Endothelial cell of umbilical vein (primary cell): ENCODE results near the gene GVQW3. TPM values are rescaled to one million over a fixed set of nuclear protein-coding genes. Genes with fewer than 3 reads are reported as not detected.

ENCODE experiments used
- BruUV-seq: library from RNA; stranded (reverse); fragments of 400-500 nt; replicated peaks from 2 replicates; lab custom pipeline; 2021; lab: Mats Ljungman, UMichigan
- CTCF ChIA-PET: fragments of 300-600, 350-600 bp; sonication (Branson Sonifier 250); formaldehyde crosslinking; loops from one replicate; lab custom pipeline; 2021; ENCODE audit warnings: antibody characterized with exemption, inconsistent platforms; lab: Charles Lee
- POLR2A ChIA-PET: fragments of 300-600, 350-600 bp; sonication (Branson Sonifier 250); formaldehyde crosslinking; loops from one replicate; lab custom pipeline; 2021; ENCODE audit warnings: antibody characterized with exemption, inconsistent platforms; lab: Charles Lee
- DNase-seq: peaks from one replicate; pipeline ENCODE4 v3.0.0-alpha.2; 2011; ENCODE audit warnings: low read depth, low spot score
- FAIRE-seq: peaks from 2 replicates; lab custom pipeline; 2011; peaks lifted over from hg19 to GRCh38; lab: Jason Lieb, UNC
- H2AFZ ChIP-seq: 2 replicates; pipeline ENCODE4 v1.6.0; 2012; ENCODE audit warnings: low read depth, low read length, control low read depth, inconsistent platforms
- H3K27ac ChIP-seq: 2 replicates; pipeline ENCODE4 v1.5.1; 2011; ENCODE audit warnings: low read depth, mild to moderate bottlenecking, control low read depth, low read length, moderate library complexity; ENCODE audit not compliant: insufficient read depth
- H3K27me3 ChIP-seq, 2 experiments: 2 replicates each; pipeline versions ENCODE4 v1.6.0 to v1.6.1; 2011; ENCODE audit warnings: low read length in 2 of 2, mixed read lengths in 1 of 2; ENCODE audit not compliant: control insufficient read depth in 2 of 2, insufficient read depth in 2 of 2
- H3K36me3 ChIP-seq, 2 experiments: 2 replicates in 1 of 2; 3 replicates in 1 of 2; pipeline ENCODE4 v1.5.1; 2011; ENCODE audit warnings: low read length in 2 of 2, mild to moderate bottlenecking in 1 of 2, moderate library complexity in 1 of 2; ENCODE audit not compliant: control insufficient read depth in 2 of 2, insufficient read depth in 2 of 2; ENCODE audit errors: extremely low read depth in 1 of 2
- H3K4me1 ChIP-seq: 3 replicates; pipeline ENCODE4 v1.5.1; 2011; ENCODE audit warnings: mild to moderate bottlenecking, low read length; ENCODE audit not compliant: control insufficient read depth, insufficient read depth; ENCODE audit errors: extremely low read depth
- H3K4me2 ChIP-seq: 2 replicates; pipeline ENCODE4 v1.6.1; 2011; ENCODE audit warnings: low read length, control low read depth, mixed read lengths; ENCODE audit not compliant: insufficient read depth
- H3K4me3 ChIP-seq, 3 experiments: fragments of 200-600 bp in 1 of 3; sonication (generic), shearing (Covaris generic) in 1 of 3; replicated peaks in 1 of 3; 2 replicates each; pipeline ENCODE4 v1.5.1; 2011 to 2016; ENCODE audit warnings: control low read depth in 3 of 3, low read length in 3 of 3, mild to moderate bottlenecking in 2 of 3, inconsistent platforms in 1 of 3, low read depth in 1 of 3, moderate library complexity in 1 of 3; ENCODE audit not compliant: insufficient read depth in 1 of 3
- H3K79me2 ChIP-seq: 2 replicates; pipeline ENCODE4 v1.6.0; 2012; ENCODE audit warnings: low read length, inconsistent platforms; ENCODE audit not compliant: control insufficient read depth, insufficient read depth
- H3K9ac ChIP-seq: replicated peaks from 2 replicates; pipeline ENCODE3; 2011; ENCODE audit warnings: low read length, control low read depth; ENCODE audit not compliant: insufficient read depth; ENCODE audit errors: extremely low read depth
- H3K9me1 ChIP-seq: replicated peaks from 3 replicates; pipeline ENCODE4 v1.6.0; 2011; ENCODE audit warnings: mild to moderate bottlenecking, low read length; ENCODE audit not compliant: control insufficient read depth, insufficient read depth; ENCODE audit errors: extremely low read depth
- H3K9me3 ChIP-seq: replicated peaks from 2 replicates; pipeline ENCODE4 v1.5.1; 2012; ENCODE audit warnings: low read length, inconsistent platforms; ENCODE audit not compliant: control insufficient read depth, insufficient read depth
- H4K20me1 ChIP-seq: replicated peaks from 2 replicates; pipeline ENCODE3; 2011; ENCODE audit warnings: mild to moderate bottlenecking, low read length; ENCODE audit not compliant: control insufficient read depth, insufficient read depth; ENCODE audit errors: extremely low read depth
- EZH2 ChIP-seq: IDR thresholded peaks from 2 replicates; pipeline ENCODE4 v1.6.1; 2012; ENCODE audit warnings: borderline replicate concordance, low read depth, mild to moderate bottlenecking, moderate library complexity, low read length, inconsistent platforms; ENCODE audit not compliant: severe bottlenecking
- FOS ChIP-seq: IDR thresholded peaks from 2 replicates; pipeline ENCODE4 v1.6.1; 2011; ENCODE audit warnings: mild to moderate bottlenecking, low read length, moderate library complexity, borderline replicate concordance; ENCODE audit not compliant: insufficient read depth
- GATA2 ChIP-seq: IDR thresholded peaks from 2 replicates; pipeline ENCODE4 v1.7.0; 2011; ENCODE audit warnings: low read depth, mild to moderate bottlenecking, moderate library complexity, mixed read lengths, low read length; ENCODE audit not compliant: insufficient read length, insufficient read depth
- JUN ChIP-seq: IDR thresholded peaks from 2 replicates; pipeline ENCODE4 v1.6.1; 2011; ENCODE audit warnings: borderline replicate concordance, low read depth; ENCODE audit not compliant: insufficient read length, insufficient read depth
- MYC ChIP-seq: IDR thresholded peaks from one replicate; pipeline ENCODE4 v1.6.1; 2011; ENCODE audit warnings: mild to moderate bottlenecking, low read depth, low read length
- POLR2A ChIP-seq: IDR thresholded peaks from 2 replicates; pipeline ENCODE4 v1.6.1; 2012; ENCODE audit warnings: low read depth, mild to moderate bottlenecking, control low read depth, low read length
- POLR2AphosphoS5 ChIP-seq: IDR thresholded peaks from 2 replicates; pipeline ENCODE4 v1.6.1; 2012; ENCODE audit warnings: low read depth, mild to moderate bottlenecking, control low read depth, low read length, moderate library complexity; ENCODE audit not compliant: insufficient read depth
- dilution Hi-C: fragments of 300-500 bp; cut with MboI; formaldehyde crosslinking; loops from one replicate; pipeline ENCODE4 v1.15.0; 2019; ENCODE audit warnings: low sequenced_read_pairs; ENCODE audit not compliant: extremely low pct_ligation_motif_present
- intact Hi-C: fragments of 100-400 bp; cut with micrococcal nuclease; formaldehyde crosslinking; loops from one replicate; pipeline ENCODE4 v1.10.0; 2022
- polyA plus RNA-seq, 4 experiments: library from polyadenylated mRNA; depleted of rRNA in 3 of 4; stranded (reverse) in 3 of 4; unstranded in 1 of 4; fragments of >200 nt; gene quantifications; 2 replicates each; pipeline versions ENCODE4 v1.2.1 to v1.2.3, GENCODE V29; 2011 to 2012; ENCODE audit warnings: missing spikeins in 1 of 4
- total RNA-seq: library from RNA; stranded (reverse); gene quantifications from 2 replicates; pipeline ENCODE4 v1.2.3, GENCODE V29; 2021
- TF ChIP-seq, protein P1 (sequence below), 2 donors: IDR thresholded peaks; 1 replicate in 1 of 2; 2 replicates in 1 of 2; pipeline ENCODE4 v1.5.1; 2011; ENCODE audit warnings: low read length in 2 of 2, mild to moderate bottlenecking in 2 of 2, moderate library complexity in 2 of 2, control low read depth in 1 of 2, inconsistent platforms in 1 of 2, low read depth in 1 of 2; ENCODE audit not compliant: insufficient read depth in 1 of 2; ENCODE audit errors: extremely low read depth in 1 of 2
- TF ChIP-seq, protein P2 (sequence below): IDR thresholded peaks from 2 replicates; pipeline ENCODE4 v1.6.1; 2011; ENCODE audit not compliant: insufficient read depth, insufficient read length

GVQW3 gene
- total and polyA plus RNA-seq, 2 donors (not counting 3 experiments of a cell fraction or from before 2014, with no cell fraction given), result 1.0 to 2.8 TPM

DNA sequence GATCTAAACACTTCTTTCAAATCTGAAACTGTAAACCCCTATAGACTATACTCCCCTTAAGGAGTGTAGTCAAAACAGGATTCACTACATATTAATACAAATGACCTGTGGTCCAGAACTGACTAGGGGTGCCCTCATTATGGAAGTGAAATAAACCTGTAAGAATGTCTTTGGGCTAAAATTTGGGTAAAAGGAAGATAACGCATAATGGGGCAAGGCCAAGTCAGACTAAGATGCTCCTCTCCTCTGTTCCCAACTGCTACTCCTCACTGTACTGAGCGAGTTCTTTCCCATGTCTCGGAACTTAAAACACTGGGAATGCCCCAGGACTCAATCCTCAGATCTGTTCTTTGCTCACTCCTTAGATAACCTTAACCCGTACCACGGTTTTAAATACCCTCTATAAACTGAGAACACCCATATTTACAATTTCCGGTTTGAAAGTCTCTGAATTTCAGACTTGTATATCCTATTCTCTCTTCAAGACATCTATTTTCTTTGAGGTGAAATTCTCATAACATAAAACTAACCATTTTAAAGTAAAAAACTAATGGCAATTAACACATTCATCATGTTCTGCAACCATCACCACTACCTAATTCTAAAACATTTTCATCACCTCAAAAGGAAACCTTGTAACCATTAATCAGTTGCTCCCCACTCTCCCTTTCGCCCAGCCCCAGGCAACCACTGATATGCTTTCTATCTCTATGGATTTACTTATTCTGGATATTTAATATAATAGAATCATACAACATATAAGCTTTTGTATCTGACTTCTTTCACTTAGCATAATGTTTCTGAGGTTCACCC, 4.2 kb upstream of the GVQW3 start:
- TF ChIP-seq POLR2A, result no peak
- TF ChIP-seq FOS, result no peak
- TF ChIP-seq EZH2, result no peak
- TF ChIP-seq, protein P1, sequence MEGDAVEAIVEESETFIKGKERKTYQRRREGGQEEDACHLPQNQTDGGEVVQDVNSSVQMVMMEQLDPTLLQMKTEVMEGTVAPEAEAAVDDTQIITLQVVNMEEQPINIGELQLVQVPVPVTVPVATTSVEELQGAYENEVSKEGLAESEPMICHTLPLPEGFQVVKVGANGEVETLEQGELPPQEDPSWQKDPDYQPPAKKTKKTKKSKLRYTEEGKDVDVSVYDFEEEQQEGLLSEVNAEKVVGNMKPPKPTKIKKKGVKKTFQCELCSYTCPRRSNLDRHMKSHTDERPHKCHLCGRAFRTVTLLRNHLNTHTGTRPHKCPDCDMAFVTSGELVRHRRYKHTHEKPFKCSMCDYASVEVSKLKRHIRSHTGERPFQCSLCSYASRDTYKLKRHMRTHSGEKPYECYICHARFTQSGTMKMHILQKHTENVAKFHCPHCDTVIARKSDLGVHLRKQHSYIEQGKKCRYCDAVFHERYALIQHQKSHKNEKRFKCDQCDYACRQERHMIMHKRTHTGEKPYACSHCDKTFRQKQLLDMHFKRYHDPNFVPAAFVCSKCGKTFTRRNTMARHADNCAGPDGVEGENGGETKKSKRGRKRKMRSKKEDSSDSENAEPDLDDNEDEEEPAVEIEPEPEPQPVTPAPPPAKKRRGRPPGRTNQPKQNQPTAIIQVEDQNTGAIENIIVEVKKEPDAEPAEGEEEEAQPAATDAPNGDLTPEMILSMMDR (IDR thresholded peaks at IDR 0.05; ENCODE audit: extremely low read depth in 1 of 2, insufficient read depth in 1 of 2, low read depth in 1 of 2, low read length in 2 of 2), result no peak
- TF ChIP-seq POLR2AphosphoS5, result no peak
- no peak for TF ChIP-seq GATA2
- TF ChIP-seq MYC, result no peak
- TF ChIP-seq JUN, result no peak
- TF ChIP-seq, protein P2, sequence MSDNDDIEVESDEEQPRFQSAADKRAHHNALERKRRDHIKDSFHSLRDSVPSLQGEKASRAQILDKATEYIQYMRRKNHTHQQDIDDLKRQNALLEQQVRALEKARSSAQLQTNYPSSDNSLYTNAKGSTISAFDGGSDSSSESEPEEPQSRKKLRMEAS, result no peak
- no peaks in the 10 kb centered on the region for H4K20me1 ChIP-seq
- BruUV-seq, result no TSS peak
- ChIA-PET POLR2A (no interaction called here), CTCF (no interaction called here)
- dilution Hi-C loops (no loop called here), intact Hi-C loops (no loop called here)
- H3K79me2 ChIP-seq, result peaks cover 82% of the 10 kb centered on the region
- peaks cover 16% of the 10 kb centered on the region for H3K4me1 ChIP-seq
- H3K36me3 ChIP-seq, result no peaks in the 10 kb centered on the region
- no peak for FAIRE-seq
- H3K9me3 ChIP-seq, result no peaks in the 10 kb centered on the region
- no peak overlapping the region for H3K27ac ChIP-seq
- H3K4me2 ChIP-seq, result no peak overlapping the region
- no peak overlapping the region for H3K4me3 ChIP-seq
- no peaks in the 10 kb centered on the region for H3K27me3 ChIP-seq
- no peak overlapping the region for H3K9ac ChIP-seq
- no peak for DNase-seq
- no peak overlapping the region for H2AFZ ChIP-seq
- no peaks in the 10 kb centered on the region for H3K9me1 ChIP-seq
